Measurements from ENCODE around the gene TMEM9.

TMEM9 gene

GRCh38 chr1:201100169-201100930 lies 53.9 kb downstream of the TMEM9 start:
- DNase-seq: no peak

GRCh38 chr1:201098992-201099677 lies 55.1 kb downstream of the TMEM9 start:
- DNase-seq: no peak

- DNase-seq: no peak
Measured at GRCh38 chr1:201096977-201097856, 57.1 kb downstream of the TMEM9 start.

- DNase-seq: no peak
Measured at GRCh38 chr1:201096041-201096461, 58.2 kb downstream of the TMEM9 start.

GRCh38 chr1:201095581-201095980 lies 58.7 kb downstream of the TMEM9 start:
- DNase-seq: no peak

GRCh38 chr1:201094832-201095231 lies 59.4 kb downstream of the TMEM9 start:
- DNase-seq: no peak

GRCh38 chr1:201093962-201094361 lies 60.3 kb downstream of the TMEM9 start:
- DNase-seq: no peak

GRCh38 chr1:201093561-201093960 lies 60.7 kb downstream of the TMEM9 start:
- no peak for DNase-seq

GRCh38 chr1:201092738-201093137 lies 61.5 kb downstream of the TMEM9 start:
- DNase-seq: no peak

GRCh38 chr1:201091256-201091655 lies 63.0 kb downstream of the TMEM9 start:
- DNase-seq: no peak

GRCh38 chr1:201090541-201090940 lies 63.7 kb downstream of the TMEM9 start:
- no peak for DNase-seq

- DNase-seq: no peak
Measured at GRCh38 chr1:201089596-201089995, 64.7 kb downstream of the TMEM9 start.

- DNase-seq: no peak
Measured at GRCh38 chr1:201088901-201089525, 65.3 kb downstream of the TMEM9 start.

- DNase-seq: no peak
Measured at GRCh38 chr1:201088395-201088794, 65.9 kb downstream of the TMEM9 start.

GRCh38 chr1:201085902-201086735 lies 68.2 kb downstream of the TMEM9 start:
- DNase-seq: peak; percentile 31
